22Rv1 (cell line): Measurements from ENCODE around the gene NACA.

Experiments used
- CTCF ChIP-seq: fragments of 450-650 bp; IDR thresholded peaks from 2 replicates; pipeline ENCODE4 v1.5.1; 2017; ENCODE audit warnings: mild to moderate bottlenecking
- ZFX ChIP-seq: fragments of 450-650 bp; IDR thresholded peaks from 2 replicates; pipeline ENCODE4 v1.6.1; 2017; ENCODE audit warnings: antibody characterized with exemption, borderline replicate concordance

GRCh38 chr12:56772625-56773024 is 47.5 kb upstream of the NACA start:
- no peak for TF ChIP-seq CTCF
- no peak for TF ChIP-seq ZFX
